ENCODE data around the gene ZNF664. TPM values are rescaled to one million over a fixed set of nuclear protein-coding genes. Genes with fewer than 3 reads are reported as not detected.

ZNF664 gene
- total RNA-seq, 1 experiment from 2014 or later, result 55.4 TPM

GRCh38 chr12:123957196-123957595 lies 15.8 kb upstream of the ZNF664 start:
- DNase-seq (ENCODE audit: low read depth), result no peak

GRCh38 chr12:123958462-123958861 lies 14.6 kb upstream of the ZNF664 start:
- DNase-seq (ENCODE audit: low read depth), result no peak

GRCh38 chr12:123958876-123959275 lies 14.1 kb upstream of the ZNF664 start:
- no peak for DNase-seq (ENCODE audit: low read depth)

GRCh38 chr12:123960029-123960735 lies 12.8 kb upstream of the ZNF664 start:
- no peak for DNase-seq (ENCODE audit: low read depth)

- no peak for DNase-seq (ENCODE audit: low read depth)
Observed at GRCh38 chr12:123960856-123961255, 12.2 kb upstream of the ZNF664 start.

DNA sequence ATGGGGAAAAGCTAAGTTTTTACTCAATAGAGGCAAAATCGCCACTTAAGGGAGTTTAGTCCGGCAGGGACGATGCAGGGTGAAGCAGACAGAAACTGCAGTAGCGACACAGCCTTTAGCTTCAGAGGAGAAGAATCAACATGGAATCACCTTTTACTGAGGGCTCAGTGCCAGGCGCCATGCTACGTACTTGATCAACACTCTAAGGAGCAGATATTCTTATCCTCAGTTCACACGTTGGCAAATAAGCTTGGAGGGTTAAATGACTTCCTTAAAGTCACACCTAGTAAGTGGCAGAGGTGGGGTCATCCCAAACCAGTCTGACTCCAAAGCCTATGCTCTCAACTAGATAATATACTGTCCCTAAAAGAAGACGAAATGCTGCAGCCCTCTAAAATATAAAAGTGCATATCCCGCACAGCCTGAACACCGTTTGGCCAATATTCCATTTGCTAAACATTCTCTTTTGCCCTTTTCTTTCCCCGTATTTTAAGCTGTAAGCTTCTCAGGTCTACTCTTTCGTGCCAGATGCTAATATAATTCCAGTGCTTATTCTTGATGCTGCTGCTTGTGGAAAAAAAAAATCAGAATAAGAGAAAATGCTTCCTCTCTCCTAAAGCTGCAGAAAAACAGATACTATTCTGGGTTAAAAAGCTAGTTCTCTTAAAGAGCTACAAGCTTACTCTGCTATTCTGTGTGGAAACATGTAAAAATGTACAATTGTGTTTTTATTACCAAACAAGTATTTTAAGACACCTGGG lies 11.2 kb upstream of the ZNF664 start:
- no peak for DNase-seq (ENCODE audit: low read depth)

GRCh38 chr12:123962513-123962912 lies 10.5 kb upstream of the ZNF664 start:
- no peak for DNase-seq (ENCODE audit: low read depth)

DNA sequence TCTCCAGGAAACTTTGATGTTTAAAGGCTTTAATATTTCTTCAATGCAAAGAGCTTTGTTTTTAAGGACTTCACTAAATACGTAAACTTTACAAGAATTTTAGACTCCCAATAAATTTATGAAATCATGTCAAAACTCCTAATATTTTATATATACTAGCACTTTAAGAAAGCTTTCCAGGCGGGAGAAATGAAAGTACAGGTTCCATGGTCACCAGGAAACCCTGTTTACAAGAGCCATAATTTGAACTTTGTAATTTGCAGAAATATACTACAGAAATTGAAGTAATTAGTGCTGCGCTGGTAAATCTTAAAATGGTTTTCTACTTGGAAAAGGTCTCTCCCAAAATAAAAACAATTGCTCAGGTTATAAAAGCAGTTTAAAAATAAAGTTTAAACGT lies 9.2 kb upstream of the ZNF664 start:
- no peak for DNase-seq (ENCODE audit: low read depth)

- no peak for DNase-seq (ENCODE audit: low read depth)
Observed at GRCh38 chr12:123965382-123965781, 7.6 kb upstream of the ZNF664 start.

- DNase-seq (ENCODE audit: low read depth), result peak; percentile 31
Observed at GRCh38 chr12:123966596-123966995, 6.4 kb upstream of the ZNF664 start.

DNA sequence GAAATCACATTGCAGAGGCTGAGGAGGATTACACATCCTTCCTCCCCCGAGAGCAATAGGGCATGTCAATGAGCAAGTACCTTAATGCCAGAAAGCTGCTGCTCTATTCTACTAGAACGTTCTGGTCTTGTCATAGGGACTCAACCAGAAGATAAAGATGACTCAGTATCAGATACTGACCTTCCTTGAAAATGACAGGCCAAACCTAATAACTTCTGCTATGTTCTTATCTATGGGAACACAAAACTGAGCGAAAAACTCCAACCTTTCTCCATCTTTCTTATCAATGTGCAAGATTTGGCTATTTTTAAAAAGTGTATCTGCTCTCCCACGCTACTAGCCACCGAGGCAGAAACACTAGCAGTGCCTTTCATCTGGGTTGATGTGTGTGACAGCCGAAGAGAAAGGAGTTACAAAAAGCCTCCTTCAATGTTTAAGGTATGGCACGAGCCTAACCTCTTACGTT lies 5.9 kb upstream of the ZNF664 start:
- no peak for DNase-seq (ENCODE audit: low read depth)

GRCh38 chr12:123971449-123971769 lies 1.6 kb upstream of the ZNF664 start:
- no peak for DNase-seq (ENCODE audit: low read depth)

DNA sequence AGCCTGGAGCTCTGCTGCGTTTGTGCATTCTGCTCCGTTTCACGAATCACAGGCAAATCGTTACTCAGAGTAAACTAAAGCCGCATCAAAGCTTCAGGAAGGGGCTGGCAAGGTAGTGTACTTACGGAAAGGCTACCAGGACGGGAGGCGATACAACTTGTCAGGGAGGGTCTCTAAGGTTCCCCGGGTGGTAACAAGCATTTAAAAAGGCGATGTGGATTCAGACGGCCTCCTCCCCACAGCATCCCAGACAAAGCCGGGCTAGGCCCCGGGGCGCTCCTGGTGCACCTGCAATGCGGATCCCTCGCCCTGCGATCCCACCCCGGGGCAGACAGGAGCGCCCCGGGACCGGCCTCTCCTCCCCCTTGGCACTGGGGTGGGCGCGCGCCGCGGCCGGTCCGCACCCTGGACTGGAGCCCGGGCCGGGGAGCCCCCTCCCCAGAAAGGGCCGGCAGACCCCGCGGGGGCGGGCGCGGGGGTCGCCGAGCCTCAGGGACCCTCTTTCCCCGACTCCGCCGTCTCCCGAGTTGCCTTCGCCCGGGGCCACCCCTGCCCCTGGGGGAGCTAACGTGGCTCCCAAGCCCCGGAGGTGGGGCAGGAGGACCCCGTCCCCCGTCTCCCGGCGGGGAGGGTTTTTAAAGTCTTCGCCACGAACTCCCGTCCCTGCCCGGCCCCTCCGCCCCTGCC lies 1.1 kb upstream of the ZNF664 start:
- DNase-seq (ENCODE audit: low read depth), result peak; percentile 34

DNA sequence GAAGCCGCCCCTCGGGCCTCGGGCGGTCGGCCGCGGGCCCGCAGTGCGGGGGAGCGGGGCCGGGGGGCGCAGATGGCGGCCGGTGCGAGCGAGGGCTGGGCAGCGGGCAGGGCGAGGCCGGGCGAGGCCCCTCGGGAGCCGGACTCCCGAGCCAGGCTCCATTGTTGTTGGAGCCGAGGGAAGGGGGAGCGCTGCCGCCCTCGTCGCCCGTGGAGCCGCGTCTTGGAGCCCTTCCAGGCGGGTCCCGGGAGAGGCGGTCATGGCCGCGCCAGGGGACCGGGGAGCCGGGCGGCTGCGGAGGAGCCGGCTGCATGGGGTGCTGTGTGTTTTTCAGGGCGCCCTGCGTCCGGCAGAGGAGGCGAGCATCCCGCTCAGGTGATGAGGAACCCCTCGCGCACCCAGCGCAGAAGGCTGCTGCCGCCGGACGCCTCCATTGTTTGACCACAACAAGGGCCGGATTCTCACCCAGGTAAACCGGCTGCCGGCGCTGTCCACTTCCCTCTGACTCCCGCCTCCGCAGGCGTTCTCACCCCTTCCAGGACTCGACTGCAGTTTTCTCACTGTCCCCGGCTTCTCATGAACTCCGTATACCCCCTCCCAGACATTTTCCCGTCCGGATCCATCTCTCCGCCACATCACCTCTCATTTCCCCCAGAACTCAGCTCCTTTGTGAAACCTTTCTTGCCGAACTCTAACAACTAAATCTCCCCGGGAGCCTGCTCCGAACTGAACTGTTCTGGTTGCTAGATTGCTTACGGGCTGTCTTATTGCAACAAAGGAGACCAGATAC lies 732 bp downstream of the ZNF664 start:
- DNase-seq (ENCODE audit: low read depth), result peak; percentile 18

- no peak for DNase-seq (ENCODE audit: low read depth)
Observed at GRCh38 chr12:123976227-123976826, 3.3 kb downstream of the ZNF664 start.

DNA sequence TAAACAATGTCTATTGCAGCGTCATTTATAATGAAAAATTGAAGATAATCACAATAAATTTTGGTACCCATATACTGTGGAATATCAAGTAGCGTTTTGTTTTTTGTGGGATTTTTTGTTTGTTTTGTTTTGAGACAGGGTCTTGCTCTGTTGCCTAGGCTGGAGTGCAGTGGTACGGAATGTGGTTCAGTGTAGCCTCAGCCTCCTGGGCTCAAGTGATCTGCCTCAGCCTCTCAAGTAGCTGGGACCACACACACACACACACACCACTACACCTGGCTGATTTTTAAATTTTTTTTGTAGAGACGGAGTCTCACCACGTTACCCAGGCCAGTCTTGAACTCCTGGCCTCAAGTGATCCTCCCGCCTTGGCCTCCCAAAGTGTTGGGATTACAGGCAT lies 6.6 kb downstream of the ZNF664 start:
- no peak for DNase-seq (ENCODE audit: low read depth)

GRCh38 chr12:123982269-123982668 lies 9.3 kb downstream of the ZNF664 start:
- no peak for DNase-seq (ENCODE audit: low read depth)

DNA sequence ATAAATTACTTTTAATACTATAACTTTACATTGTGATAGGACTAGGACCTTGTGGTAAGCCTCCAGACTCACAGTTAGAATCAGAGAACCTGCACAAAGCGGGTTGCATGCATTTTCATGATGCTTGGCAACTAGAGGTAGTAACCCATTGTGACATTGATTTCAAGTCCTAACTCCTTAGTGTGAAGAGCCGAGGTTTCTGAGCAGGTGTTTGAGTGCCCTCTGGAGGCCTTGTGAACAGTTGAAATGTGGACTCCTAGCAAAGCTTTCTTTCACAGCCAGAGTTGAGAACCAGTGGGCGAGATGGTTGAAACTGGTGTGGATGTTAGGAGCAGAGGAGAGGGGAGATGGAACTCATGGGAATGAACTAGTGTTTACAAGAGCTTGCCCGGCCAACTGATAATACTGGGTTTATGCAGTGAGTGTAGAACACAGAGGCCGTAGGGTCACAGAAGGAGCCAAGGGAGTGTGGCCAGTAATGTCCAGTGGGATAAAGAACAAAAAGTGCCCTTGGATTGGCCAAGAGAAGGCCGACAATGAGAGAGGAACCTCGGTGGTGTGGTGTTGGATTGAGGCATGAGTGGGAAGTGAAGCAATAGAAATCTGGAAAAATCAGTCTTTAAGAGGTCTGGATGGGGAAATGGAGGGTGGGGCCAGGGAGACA lies 10.9 kb downstream of the ZNF664 start:
- peak; percentile 37 for DNase-seq (ENCODE audit: low read depth)

GRCh38 chr12:123984903-123985302 lies 11.9 kb downstream of the ZNF664 start:
- no peak for DNase-seq (ENCODE audit: low read depth)

DNA sequence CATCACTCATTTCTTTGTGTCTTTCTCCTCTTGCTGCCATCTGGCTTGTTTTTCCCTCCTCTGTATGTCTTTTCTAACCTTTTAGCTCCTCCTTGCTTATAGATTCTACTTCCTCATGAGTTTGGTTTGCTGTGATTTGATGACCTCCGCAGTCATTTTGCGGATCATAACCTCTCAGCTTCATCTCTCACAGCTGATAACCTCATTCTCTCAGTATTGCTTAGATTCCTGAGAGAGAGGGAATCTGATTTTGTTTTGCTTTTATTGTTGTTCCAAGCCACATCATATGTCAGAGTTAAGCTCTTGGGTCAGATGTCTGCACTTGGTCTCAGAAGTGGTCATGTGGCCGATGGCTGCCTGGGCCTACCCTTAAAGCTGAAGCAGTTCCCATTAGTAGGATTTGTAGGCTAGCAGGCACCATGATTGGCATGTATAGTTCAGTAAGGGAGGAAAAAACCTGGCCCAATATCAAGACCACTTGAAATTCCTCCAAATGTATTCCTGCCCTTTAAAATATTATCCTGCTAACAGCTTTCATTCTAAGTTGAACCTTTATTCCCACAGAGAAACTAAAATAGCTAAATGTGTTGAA lies 13.5 kb downstream of the ZNF664 start:
- DNase-seq (ENCODE audit: low read depth), result no peak
